NCI-H1048 (cell line): ENCODE results near the gene FAM228A.

Experiments used
- DNase-seq: peaks from one replicate; lab custom pipeline; 2025; lab: John Stamatoyannopoulos, UW

FAM228A gene

GRCh38 chr2:24225499-24226242 is 50.8 kb downstream of the FAM228A start:
- DNase-seq: no peak

- no peak for DNase-seq
These were observed 53.6 kb downstream of the FAM228A start for GRCh38 chr2:24228470-24228869.

- no peak for DNase-seq
These were observed 56.6 kb downstream of the FAM228A start for GRCh38 chr2:24231461-24231881.

GRCh38 chr2:24233321-24233720 is 58.5 kb downstream of the FAM228A start:
- no peak for DNase-seq

- DNase-seq: no peak
These were observed 62.5 kb downstream of the FAM228A start for GRCh38 chr2:24237313-24237712.

GRCh38 chr2:24238158-24238557 is 63.3 kb downstream of the FAM228A start:
- DNase-seq: no peak

GRCh38 chr2:24239553-24239952 is 64.7 kb downstream of the FAM228A start:
- DNase-seq: no peak
